Small intestine (tissue), 16 donors: ENCODE data around the gene CMTM2. TPM values are rescaled to one million over a fixed set of nuclear protein-coding genes. Genes with fewer than 3 reads are reported as not detected.
A peak's percentile ranks its signal among the peaks of the same experiment; 100 is the strongest.

ENCODE experiments used
- DNase-seq, 2 donors: peaks; one replicate each; pipeline versions ENCODE4 v3.0.0 to v3.0.0-alpha.2; 2013
- FAIRE-seq: peaks from 2 replicates; lab custom pipeline; 2012; peaks lifted over from hg19 to GRCh38; lab: Jason Lieb, UNC
- H3K27ac ChIP-seq, 3 donors: one replicate each; pipeline ENCODE4 v1.5.1; 2013; ENCODE audit warnings: low read length in 2 of 3, mild to moderate bottlenecking in 2 of 3, control low read depth in 1 of 3, inconsistent platforms in 1 of 3, low read depth in 1 of 3, moderate library complexity in 1 of 3
- H3K27me3 ChIP-seq, 3 donors: one replicate each; pipeline ENCODE4 v1.6.1; 2013; ENCODE audit warnings: low read length in 3 of 3, inconsistent platforms in 1 of 3; ENCODE audit not compliant: control insufficient read depth in 3 of 3, insufficient read depth in 3 of 3
- H3K36me3 ChIP-seq, 3 donors: one replicate each; pipeline ENCODE4 v1.6.1; 2013; ENCODE audit warnings: low read length in 3 of 3, inconsistent platforms in 1 of 3, low read depth in 1 of 3, mild to moderate bottlenecking in 1 of 3, moderate library complexity in 1 of 3; ENCODE audit not compliant: control insufficient read depth in 3 of 3, insufficient read depth in 2 of 3
- H3K4me1 ChIP-seq, 3 donors: one replicate each; pipeline ENCODE4 v1.6.1; 2013; ENCODE audit warnings: low read length in 2 of 3, inconsistent platforms in 1 of 3, low read depth in 1 of 3, mild to moderate bottlenecking in 1 of 3, moderate library complexity in 1 of 3; ENCODE audit not compliant: control insufficient read depth in 3 of 3, insufficient read depth in 2 of 3
- H3K4me3 ChIP-seq, 3 donors: one replicate each; pipeline ENCODE4 v1.5.1; 2013; ENCODE audit warnings: low read length in 3 of 3, control low read depth in 1 of 3, inconsistent platforms in 1 of 3, low read depth in 1 of 3, mild to moderate bottlenecking in 1 of 3, moderate library complexity in 1 of 3
- H3K9me3 ChIP-seq, 2 donors: one replicate each; pipeline ENCODE4 v1.6.1; 2013; ENCODE audit warnings: low read depth in 1 of 2, low read length in 1 of 2; ENCODE audit not compliant: control insufficient read depth in 2 of 2, insufficient read depth in 1 of 2
- WGBS, 3 donors: extraction: QIAGEN DNeasy Blood & Tissue Kit; methylation state at CpG; one replicate each; pipeline ENCODE4 v1.1.7; 2013; 5-methylcytosine and 5-hydroxymethylcytosine counted together
- long read RNA-seq, 10 donors: transcript quantifications; one replicate each; lab custom pipeline, GENCODE V29; 2026
- polyA plus RNA-seq, 4 donors: library from polyadenylated mRNA; stranded (reverse) in 3 of 4; unstranded in 1 of 4; fragments of 200-250 nt in 3 of 4; fragments of 120-200 nt in 1 of 4; gene quantifications; one replicate each; pipeline versions ENCODE4 v1.2.1 to v1.2.3, GENCODE V29; 2013
- donor health status: healthy with polysubstance abuse.
- donor health status: control.
- donor health status: control.
- donor health status: Bipolar disorder and iron deficiency.
- donor health status: healthy.

Gene CMTM2
- polyA plus RNA-seq = under 1 TPM in 2 of 4 donors, not detected in 2; 0.07 to 0.19 TPM
- long read RNA-seq, donor 1 = 0 reads
- long read RNA-seq, donor 2 = 0 reads
- long read RNA-seq, donor 3 = 0 reads
- long read RNA-seq, donor 4 = 0 reads
- long read RNA-seq, donor 5 = 0 reads
- long read RNA-seq, donor 6 = 0 reads
- long read RNA-seq, donor 7 = 0 reads
- long read RNA-seq, donor 8 = 0 reads
- long read RNA-seq, donor 9 = 0 reads
- long read RNA-seq, donor 10, partial matches to known transcripts = 0 of 1 reads
- long read RNA-seq, donor 10, other reads (novel, unspliced or antisense) = 0 of 1 reads

DNA sequence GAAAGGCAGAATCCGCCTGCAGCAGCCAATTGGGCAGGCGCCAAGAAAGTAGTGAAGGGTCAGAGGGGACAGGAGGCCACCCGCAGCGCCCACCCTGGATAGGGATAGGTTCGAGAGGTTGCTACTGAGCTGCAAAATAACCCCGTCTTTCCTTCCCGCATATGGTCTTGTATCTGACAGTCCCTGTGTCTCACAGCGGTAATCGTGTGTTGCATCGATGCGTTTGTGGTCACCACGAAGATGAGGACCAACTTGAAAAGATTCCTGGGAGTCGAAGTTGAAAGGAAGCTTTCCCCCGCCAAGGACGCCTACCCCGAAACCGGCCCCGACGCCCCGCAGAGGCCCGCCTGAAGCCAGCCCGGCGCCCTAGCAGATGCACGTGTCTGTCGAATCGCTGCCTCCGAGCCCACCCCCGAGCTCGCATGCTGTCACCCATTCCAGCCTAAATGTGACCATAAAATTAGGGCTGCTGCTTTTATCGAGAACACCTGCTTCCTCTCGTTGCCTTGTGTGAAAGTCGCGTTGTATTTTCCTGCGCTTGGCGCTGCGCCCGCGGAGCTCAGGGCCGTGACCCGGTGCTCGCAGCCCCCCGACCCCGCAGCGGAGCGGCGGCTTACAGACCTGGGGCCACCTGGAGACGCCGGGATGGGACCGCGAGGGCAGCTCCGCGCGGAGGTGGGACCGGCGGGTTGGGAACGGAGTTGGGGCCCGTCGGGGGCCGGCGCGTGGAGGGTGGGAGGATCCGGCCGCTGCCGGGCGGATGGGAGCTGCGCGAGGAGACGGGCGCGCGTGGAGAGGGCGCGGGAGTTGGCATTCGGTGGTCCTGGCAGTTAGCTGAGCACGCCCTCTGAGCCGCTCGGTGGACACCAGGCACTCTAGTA is at the start of gene CMTM2:
CMTM2 (plus strand) TSS at position 813 of the 881 bp plus-strand sequence. CDS start 145 bp downstream, outside the sequence.
- 13 to 17% (median 14%) methylated on average over 75 to 77 of the region's 77 CpGs for WGBS, 3 donors
- peaks cover 0 to 17% (median 6%) of the 10 kb centered on the region in 3 donors for H3K4me1 ChIP-seq
- peak in 1 of 2 donors; percentile 45 for DNase-seq
- H3K4me3 ChIP-seq = peak within 1 kb of the TSS; percentile 4 to 49 (median 25)
- peaks cover 0 to 20% (median 2%) of the 10 kb centered on the region in 3 donors for H3K27me3 ChIP-seq
- H3K36me3 ChIP-seq = no peaks in the 10 kb centered on the region
- no peak for FAIRE-seq
- no peak within 1 kb of the TSS for H3K27ac ChIP-seq
- H3K9me3 ChIP-seq = peaks cover 0 to 3% of the 10 kb centered on the region in 2 donors

DNA sequence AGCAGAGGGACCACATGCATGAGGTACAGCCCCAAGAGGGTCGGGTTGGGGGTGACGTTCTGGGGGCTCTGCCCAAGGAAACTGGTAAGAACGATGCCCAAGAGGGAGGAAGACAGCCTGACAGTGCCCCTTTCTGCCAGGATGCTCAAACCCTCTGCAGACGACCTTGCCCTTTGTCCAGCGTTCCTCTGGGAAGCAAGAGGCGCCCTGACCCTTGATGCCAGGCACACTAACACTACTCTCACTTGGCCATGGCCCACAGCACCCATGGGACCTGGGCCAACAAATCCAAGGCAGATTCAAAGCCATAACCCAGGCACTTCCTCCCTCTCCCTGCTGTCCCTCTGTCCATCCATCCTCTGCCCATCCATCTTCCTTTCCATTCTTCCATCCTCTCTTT is 49.8 kb upstream of the CMTM2 start:
- Histone ChIP-seq H3K27ac (no peak overlapping the region), H3K36me3 (peaks cover 0 to 67% (median 7%) of the 10 kb centered on the region in 3 donors), H3K4me1 (peaks cover 0 to 10% (median 0%) of the 10 kb centered on the region in 3 donors), H3K27me3 (no peaks in the 10 kb centered on the region), H3K4me3 (no peak overlapping the region), H3K9me3 (no peaks in the 10 kb centered on the region)
- DNase-seq (no peak), FAIRE-seq (no peak)
- 82 to 92% (median 87%) methylated on average over 6 of the region's 6 CpGs for WGBS, 3 donors

DNA sequence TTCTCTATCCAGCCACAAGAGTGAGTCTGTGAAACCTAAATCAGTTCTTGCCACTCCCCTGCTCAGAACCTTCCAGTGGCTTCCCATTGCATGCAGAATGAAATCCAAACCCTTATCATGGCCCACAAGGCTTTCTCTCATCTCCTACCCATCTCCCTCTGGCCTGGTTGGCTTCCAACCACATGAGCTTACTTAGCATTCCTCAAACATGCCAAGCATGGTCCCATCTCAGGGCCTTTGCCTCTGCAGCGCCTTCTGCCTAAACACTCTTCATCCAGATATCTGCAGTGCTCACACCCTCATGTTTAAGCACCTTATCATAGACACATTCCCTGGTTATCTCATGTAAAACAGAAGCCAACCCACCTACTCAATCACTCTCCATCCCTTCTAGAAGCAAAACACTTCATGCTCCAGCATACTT is 44.9 kb upstream of the CMTM2 start:
- no peak overlapping the region for H3K27ac ChIP-seq
- H3K9me3 ChIP-seq = peaks cover 0 to 7% of the 10 kb centered on the region in 2 donors
- WGBS, 3 donors = 95% methylated on average over 1 of the region's 1 CpG
- H3K27me3 ChIP-seq = no peaks in the 10 kb centered on the region
- FAIRE-seq (no peak), DNase-seq (no peak)
- peaks cover 0 to 47% (median 0%) of the 10 kb centered on the region in 3 donors for H3K36me3 ChIP-seq
- H3K4me1 ChIP-seq = peaks cover 0 to 8% (median 5%) of the 10 kb centered on the region in 3 donors
- no peak overlapping the region for H3K4me3 ChIP-seq

DNA sequence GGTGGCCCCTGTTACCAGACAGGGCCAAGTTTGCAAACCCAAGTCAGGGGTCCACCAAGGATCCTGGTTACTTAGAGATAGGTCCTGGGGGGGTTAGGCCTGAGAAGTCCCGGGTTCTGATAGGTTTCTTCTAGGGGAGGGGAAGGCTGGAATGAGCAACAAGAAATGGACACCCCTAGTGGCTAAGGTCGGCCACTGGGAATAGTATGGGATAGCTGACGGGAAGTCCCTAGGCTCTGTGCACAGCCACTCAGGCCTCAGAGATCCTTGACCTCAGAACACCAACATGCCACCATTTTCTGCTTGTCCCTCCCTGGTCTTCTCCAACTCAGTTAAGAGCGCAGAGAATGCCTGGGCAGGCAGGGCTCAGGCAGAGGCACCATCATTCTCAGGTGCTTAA is 42.7 kb upstream of the CMTM2 start:
- peaks cover 0 to 15% (median 7%) of the 10 kb centered on the region in 3 donors for H3K4me1 ChIP-seq
- H3K36me3 ChIP-seq = peaks cover 0 to 40% (median 0%) of the 10 kb centered on the region in 3 donors
- DNase-seq (no peak), FAIRE-seq (no peak)
- WGBS, 3 donors = 91 to 96% (median 93%) methylated on average over 4 of the region's 4 CpGs
- peaks cover 0 to 7% of the 10 kb centered on the region in 2 donors for H3K9me3 ChIP-seq
- no peak overlapping the region for H3K4me3 ChIP-seq
- no peak overlapping the region for H3K27ac ChIP-seq
- no peaks in the 10 kb centered on the region for H3K27me3 ChIP-seq

GRCh38 chr16:66537236-66537635 is 42.0 kb upstream of the CMTM2 start:
- Histone ChIP-seq H3K4me3 (no peak overlapping the region), H3K36me3 (peaks cover 0 to 42% (median under 1%) of the 10 kb centered on the region in 3 donors), H3K9me3 (peaks cover 0 to 7% of the 10 kb centered on the region in 2 donors), H3K27me3 (no peaks in the 10 kb centered on the region), H3K27ac (no peak overlapping the region), H3K4me1 (peaks cover 0 to 15% (median 7%) of the 10 kb centered on the region in 3 donors)
- FAIRE-seq (no peak), DNase-seq (no peak)
- 93 to 100% (median 96%) methylated on average over 2 of the region's 2 CpGs for WGBS, 3 donors

DNA sequence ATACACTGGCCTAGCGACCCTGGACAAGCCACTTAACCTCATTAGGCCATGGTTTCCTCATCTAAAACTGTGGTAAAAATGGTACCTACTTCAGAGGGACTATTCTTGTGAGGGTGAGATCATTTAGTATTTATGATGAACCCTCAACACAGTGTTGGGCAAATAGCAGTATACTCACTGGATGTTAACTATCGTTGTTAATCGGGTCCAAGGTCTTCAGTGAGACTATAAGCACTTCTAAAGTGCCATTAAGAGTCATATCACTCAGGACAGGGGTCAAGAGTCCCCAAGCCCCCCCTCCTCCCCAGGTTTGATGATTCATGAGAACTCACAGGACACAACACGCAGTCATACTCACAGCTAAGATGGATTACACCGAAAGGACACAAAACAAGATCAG is 40.4 kb upstream of the CMTM2 start:
- peaks cover 0 to 47% (median 3%) of the 10 kb centered on the region in 3 donors for H3K36me3 ChIP-seq
- WGBS, 3 donors = 39 to 79% (median 59%) methylated on average over 5 of the region's 5 CpGs
- FAIRE-seq = no peak
- peak overlapping the region; percentile 25 to 88 (median 87) for H3K27ac ChIP-seq
- H3K4me3 ChIP-seq = no peak overlapping the region
- peaks cover 0 to 7% of the 10 kb centered on the region in 2 donors for H3K9me3 ChIP-seq
- DNase-seq = peak; percentile 89 to 93
- H3K27me3 ChIP-seq = no peaks in the 10 kb centered on the region
- peaks cover 0 to 15% (median 7%) of the 10 kb centered on the region in 3 donors for H3K4me1 ChIP-seq

DNA sequence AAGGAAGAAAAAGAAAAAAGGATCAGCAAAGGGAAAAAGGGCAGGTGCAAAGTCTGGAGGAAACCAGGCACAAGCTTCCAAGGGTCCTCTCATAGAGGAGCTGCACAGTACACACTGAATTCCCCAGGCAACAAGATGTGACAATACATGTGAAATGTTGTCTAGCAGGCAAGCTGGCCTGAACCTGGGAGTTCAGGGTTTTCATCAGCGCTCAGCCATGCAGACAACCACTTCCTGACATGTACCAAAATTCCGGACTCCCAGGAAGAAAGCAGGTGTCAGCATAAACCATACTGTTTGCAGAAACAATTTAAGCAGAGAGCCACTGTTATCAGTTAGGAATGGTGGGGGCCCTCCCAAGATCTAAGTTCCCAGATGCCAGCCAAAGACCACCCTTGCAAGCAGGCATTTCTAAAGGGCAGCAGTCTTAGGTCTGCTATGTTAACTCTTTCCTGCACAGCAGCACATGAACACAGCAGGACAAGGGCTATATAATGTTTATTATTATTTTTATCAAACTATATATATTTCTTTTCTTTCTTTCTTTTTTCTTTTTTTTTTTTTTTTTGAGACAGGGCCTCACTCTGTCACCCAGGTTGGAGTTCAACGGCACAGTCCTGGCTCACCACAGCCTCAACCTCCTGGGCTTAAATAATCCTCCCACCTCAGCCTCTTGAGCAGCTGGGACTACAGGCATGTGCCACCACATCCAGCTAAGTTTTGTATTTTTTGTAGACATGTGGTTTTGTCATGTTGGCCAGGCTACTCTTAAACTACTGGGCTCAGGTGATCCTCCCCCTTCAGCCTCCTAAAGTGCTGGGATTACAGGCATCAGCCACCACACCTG is 39.4 kb upstream of the CMTM2 start:
- Histone ChIP-seq H3K27ac (peak overlapping the region in 2 of 3 donors; percentile 15 to 74), H3K36me3 (peaks cover 2 to 49% (median 3%) of the 10 kb centered on the region in 3 donors), H3K4me3 (no peak overlapping the region), H3K9me3 (peaks cover 0 to 7% of the 10 kb centered on the region in 2 donors), H3K4me1 (peaks cover 0 to 15% (median 7%) of the 10 kb centered on the region in 3 donors), H3K27me3 (no peaks in the 10 kb centered on the region)
- DNase-seq = peak; percentile 28 to 70
- FAIRE-seq = no peak
- 57 to 80% (median 67%) methylated on average over 3 of the region's 3 CpGs for WGBS, 3 donors
